Keratinocyte (primary cell): ENCODE measurements around the gene RPS6KA5. TPM values are rescaled to one million over a fixed set of nuclear protein-coding genes. Genes with fewer than 3 reads are reported as not detected.

ENCODE experiments used
- DNase-seq: peaks from one replicate; pipeline ENCODE4 v3.0.0-alpha.2; 2011; ENCODE audit warnings: low read depth, missing footprints, low spot score
- FAIRE-seq: peaks from 2 replicates; lab custom pipeline; 2011; peaks lifted over from hg19 to GRCh38; lab: Jason Lieb, UNC
- H2AFZ ChIP-seq: 2 replicates; pipeline ENCODE4 v1.6.0; 2012; ENCODE audit warnings: low read length, control low read depth, inconsistent platforms; ENCODE audit not compliant: control insufficient read depth
- H3K27ac ChIP-seq: 2 replicates; pipeline ENCODE4 v1.5.1; 2011; ENCODE audit warnings: low read length; ENCODE audit not compliant: control insufficient read depth, insufficient read depth
- H3K27me3 ChIP-seq: 3 replicates; pipeline ENCODE4 v1.6.0; 2011; ENCODE audit warnings: low read length; ENCODE audit not compliant: control insufficient read depth, insufficient read depth; ENCODE audit errors: extremely low read depth
- H3K36me3 ChIP-seq, 2 experiments: 2 replicates in 1 of 2; 3 replicates in 1 of 2; pipeline ENCODE4 v1.5.1; 2011; ENCODE audit warnings: low read length in 2 of 2, mild to moderate bottlenecking in 1 of 2; ENCODE audit not compliant: control insufficient read depth in 2 of 2, insufficient read depth in 2 of 2; ENCODE audit errors: extremely low read depth in 1 of 2
- H3K4me1 ChIP-seq: 3 replicates; pipeline ENCODE4 v1.5.1; 2011; ENCODE audit warnings: low read length; ENCODE audit not compliant: control insufficient read depth, insufficient read depth; ENCODE audit errors: extremely low read depth
- H3K4me2 ChIP-seq: 3 replicates; pipeline ENCODE4 v1.6.0; 2011; ENCODE audit warnings: low read depth, low read length; ENCODE audit not compliant: control insufficient read depth, insufficient read depth; ENCODE audit errors: extremely low read depth
- H3K4me3 ChIP-seq, 3 experiments: fragments of 200-600 bp in 1 of 3; sonication (generic) in 1 of 3; 2 replicates in 2 of 3; 3 replicates in 1 of 3; pipeline ENCODE4 v1.5.1; 2011 to 2016; ENCODE audit warnings: low read length in 3 of 3, mild to moderate bottlenecking in 3 of 3, control low read depth in 2 of 3, inconsistent platforms in 1 of 3, low read depth in 1 of 3, mixed read lengths in 1 of 3, mixed run types in 1 of 3, moderate library complexity in 1 of 3; ENCODE audit not compliant: control insufficient read depth in 2 of 3, insufficient read depth in 2 of 3; ENCODE audit errors: extremely low read depth in 1 of 3
- H3K79me2 ChIP-seq: 2 replicates; pipeline ENCODE4 v1.6.0; 2012; ENCODE audit warnings: low read length; ENCODE audit not compliant: control insufficient read depth, insufficient read depth
- H3K9ac ChIP-seq: 3 replicates; pipeline ENCODE4 v1.6.0; 2011; ENCODE audit warnings: low read length; ENCODE audit not compliant: control insufficient read depth, insufficient read depth; ENCODE audit errors: extremely low read depth
- H3K9me1 ChIP-seq: 3 replicates; pipeline ENCODE4 v1.6.0; 2011; ENCODE audit warnings: low read length; ENCODE audit not compliant: control insufficient read depth, insufficient read depth; ENCODE audit errors: extremely low read depth
- H3K9me3 ChIP-seq: 2 replicates; pipeline ENCODE4 v1.5.1; 2012; ENCODE audit warnings: low read depth, low read length; ENCODE audit not compliant: control insufficient read depth
- H4K20me1 ChIP-seq: 3 replicates; pipeline ENCODE4 v1.6.0; 2011; ENCODE audit warnings: low read length; ENCODE audit not compliant: control insufficient read depth, insufficient read depth; ENCODE audit errors: extremely low read depth
- CTCF ChIP-seq, 3 experiments: IDR thresholded peaks in 1 of 3; conservative IDR thresholded peaks in 1 of 3; optimal IDR thresholded peaks in 1 of 3; 2 replicates in 2 of 3; 3 replicates in 1 of 3; pipeline versions ENCODE3 to v1.5.1; 2011; ENCODE audit warnings: low read length in 3 of 3, mild to moderate bottlenecking in 3 of 3, moderate library complexity in 2 of 3, control low read depth in 1 of 3, inconsistent platforms in 1 of 3; ENCODE audit not compliant: insufficient read depth in 2 of 3; ENCODE audit errors: extremely low read depth in 1 of 3
- EZH2 ChIP-seq: IDR thresholded peaks from one replicate; pipeline ENCODE4 v1.6.1; 2012; ENCODE audit warnings: inconsistent platforms, mild to moderate bottlenecking, low read length, moderate library complexity
- dilution Hi-C: fragments of 300-500 bp; cut with MboI; formaldehyde crosslinking; loops from one replicate; pipeline ENCODE4 v1.7.0; 2020; ENCODE audit warnings: low sequenced_read_pairs; ENCODE audit not compliant: extremely low pct_ligation_motif_present
- polyA plus RNA-seq, 5 experiments: library from polyadenylated mRNA; depleted of rRNA in 3 of 5; stranded (reverse) in 3 of 5; stranded (forward) in 1 of 5; unstranded in 1 of 5; fragments of >200 nt; gene quantifications; 1 replicate in 1 of 5; 2 replicates in 3 of 5; 3 replicates in 1 of 5; pipeline versions ENCODE4 v1.2.1 to v1.2.3, GENCODE V29; 2011 to 2012; ENCODE audit warnings: missing spikeins in 2 of 5, low read depth in 1 of 5, low replicate concordance in 1 of 5

Gene RPS6KA5
- polyA plus RNA-seq, 1 donor (not counting 4 experiments of a cell fraction or from before 2014, with no cell fraction given): 2.9 TPM

- H3K27me3 ChIP-seq: no peaks in the 10 kb centered on the region
- no peak overlapping the region for H3K9ac ChIP-seq
- H4K20me1 ChIP-seq: no peaks in the 10 kb centered on the region
- DNase-seq (no peak), FAIRE-seq (no peak)
- H3K79me2 ChIP-seq: no peaks in the 10 kb centered on the region
- H3K9me3 ChIP-seq: no peaks in the 10 kb centered on the region
- H3K4me3 ChIP-seq: no peak overlapping the region
- H3K27ac ChIP-seq: no peak overlapping the region
- no peak for TF ChIP-seq CTCF (optimal IDR thresholded peaks at IDR 0.05 in 1 of 3, IDR thresholded peaks at IDR 0.05 in 1 of 3, conservative IDR thresholded peaks at IDR 0.05 in 1 of 3; ENCODE audit: extremely low read depth in 1 of 3, insufficient read depth in 2 of 3, low read length in 3 of 3)
- no peak for TF ChIP-seq EZH2
- no peak overlapping the region for H2AFZ ChIP-seq
- dilution Hi-C loops: no loop called here
- H3K4me2 ChIP-seq: no peak overlapping the region
- H3K36me3 ChIP-seq: no peaks in the 10 kb centered on the region
- H3K9me1 ChIP-seq: no peaks in the 10 kb centered on the region
- peaks cover 11% of the 10 kb centered on the region for H3K4me1 ChIP-seq
Measured at GRCh38 chr14:90880282-90880681, 180.2 kb downstream of the RPS6KA5 start.

DNA sequence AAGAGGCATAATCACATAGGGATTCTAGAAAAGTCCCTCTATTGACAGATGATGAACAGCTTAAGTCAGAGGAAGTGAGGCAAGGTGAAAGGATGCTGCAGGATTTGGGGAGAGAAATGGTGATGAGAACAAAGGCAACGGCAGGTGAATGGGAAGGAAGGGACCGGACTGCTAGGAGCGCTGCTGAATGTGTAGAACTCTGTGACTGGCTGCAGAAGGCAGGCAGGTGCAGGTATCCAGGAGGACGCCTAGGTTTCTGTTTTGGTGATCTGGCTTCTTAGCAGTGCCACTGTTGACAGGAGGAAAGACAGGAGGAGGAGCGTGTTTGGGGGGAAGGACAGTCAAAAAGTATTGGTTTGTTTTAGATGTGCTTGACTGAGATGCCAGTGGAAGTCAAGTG lies 185.8 kb downstream of the RPS6KA5 start:
- Histone ChIP-seq H2AFZ (no peak overlapping the region), H3K36me3 (no peaks in the 10 kb centered on the region), H3K9ac (no peak overlapping the region), H3K9me1 (no peaks in the 10 kb centered on the region), H4K20me1 (no peaks in the 10 kb centered on the region), H3K4me1 (peaks cover 19% of the 10 kb centered on the region), H3K27me3 (no peaks in the 10 kb centered on the region), H3K4me2 (no peak overlapping the region), H3K79me2 (no peaks in the 10 kb centered on the region), H3K4me3 (no peak overlapping the region), H3K27ac (no peak overlapping the region), H3K9me3 (no peaks in the 10 kb centered on the region)
- DNase-seq (no peak), FAIRE-seq (no peak)
- dilution Hi-C loops: no loop called here
- no peak for TF ChIP-seq CTCF (optimal IDR thresholded peaks at IDR 0.05 in 1 of 3, IDR thresholded peaks at IDR 0.05 in 1 of 3, conservative IDR thresholded peaks at IDR 0.05 in 1 of 3; ENCODE audit: extremely low read depth in 1 of 3, insufficient read depth in 2 of 3, low read length in 3 of 3)
- TF ChIP-seq EZH2: no peak
